ENCODE measurements around the gene TM6SF1. TPM values are rescaled to one million over a fixed set of nuclear protein-coding genes. Genes with fewer than 3 reads are reported as not detected.
A peak's percentile ranks its signal among the peaks of the same experiment; 100 is the strongest.

The TM6SF1 gene
- 10 to 100 TPM in 1 of 4 donors, 1 to 10 TPM in 3; 1.7 to 10.5 (median 3.9) TPM for total RNA-seq

DNA sequence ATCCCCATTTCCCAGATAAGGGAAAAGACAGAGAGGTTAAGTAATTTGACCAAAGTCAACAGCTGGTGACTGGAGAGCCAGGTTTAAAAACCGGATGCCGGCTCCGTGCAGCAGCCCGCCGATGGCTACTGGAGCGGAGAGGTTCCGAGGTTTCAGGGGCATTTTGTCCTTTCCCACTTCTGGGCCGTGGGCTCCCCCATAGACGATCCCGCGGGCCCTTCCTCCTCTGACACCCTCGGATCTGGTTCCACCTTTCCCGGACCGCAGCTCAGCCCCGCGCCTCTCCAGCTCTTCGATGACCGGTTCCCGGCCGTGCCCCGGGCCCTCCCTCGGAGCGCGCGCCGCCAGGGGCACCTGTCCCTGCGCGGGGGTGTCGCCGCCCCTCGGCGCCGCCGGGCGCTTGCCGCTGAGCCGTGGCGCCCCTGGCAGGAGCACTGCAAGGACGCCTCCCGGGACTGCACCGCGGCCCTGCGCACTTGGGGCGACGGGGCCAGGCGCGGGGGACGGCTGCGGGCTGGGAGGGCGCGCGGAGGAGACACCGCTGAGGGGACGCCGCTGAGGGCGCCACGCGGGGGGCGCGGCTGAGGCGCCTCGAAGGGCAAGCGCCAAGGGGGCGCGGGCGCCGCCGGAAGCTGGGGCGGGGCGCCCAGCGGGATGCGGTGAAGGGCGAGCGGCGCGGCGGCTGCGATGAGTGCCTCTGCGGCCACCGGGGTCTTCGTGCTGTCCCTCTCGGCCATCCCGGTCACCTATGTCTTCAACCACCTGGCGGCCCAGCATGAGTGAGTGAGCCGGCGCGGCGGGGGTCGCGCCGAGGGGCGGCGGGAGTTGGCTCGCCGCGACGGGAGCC lies at the start of gene TM6SF1:
Gene TM6SF1 (plus strand): TSS at position 652 of the 847 bp plus-strand sequence. CDS start 36 bp downstream, at position 688.
- Histone ChIP-seq H3K36me3 (no peaks in the 10 kb centered on the region), H3K4me1 (peaks cover 0 to 10% of the 10 kb centered on the region in 2 donors), H3K4me3 (peak within 1 kb of the TSS; percentile 15 to 24), H3K27me3 (no peaks in the 10 kb centered on the region), H3K27ac (peak within 1 kb of the TSS; percentile 5 to 30), H3K9me3 (no peaks in the 10 kb centered on the region)
- DNase-seq = no peak
- TF ChIP-seq, protein P1, sequence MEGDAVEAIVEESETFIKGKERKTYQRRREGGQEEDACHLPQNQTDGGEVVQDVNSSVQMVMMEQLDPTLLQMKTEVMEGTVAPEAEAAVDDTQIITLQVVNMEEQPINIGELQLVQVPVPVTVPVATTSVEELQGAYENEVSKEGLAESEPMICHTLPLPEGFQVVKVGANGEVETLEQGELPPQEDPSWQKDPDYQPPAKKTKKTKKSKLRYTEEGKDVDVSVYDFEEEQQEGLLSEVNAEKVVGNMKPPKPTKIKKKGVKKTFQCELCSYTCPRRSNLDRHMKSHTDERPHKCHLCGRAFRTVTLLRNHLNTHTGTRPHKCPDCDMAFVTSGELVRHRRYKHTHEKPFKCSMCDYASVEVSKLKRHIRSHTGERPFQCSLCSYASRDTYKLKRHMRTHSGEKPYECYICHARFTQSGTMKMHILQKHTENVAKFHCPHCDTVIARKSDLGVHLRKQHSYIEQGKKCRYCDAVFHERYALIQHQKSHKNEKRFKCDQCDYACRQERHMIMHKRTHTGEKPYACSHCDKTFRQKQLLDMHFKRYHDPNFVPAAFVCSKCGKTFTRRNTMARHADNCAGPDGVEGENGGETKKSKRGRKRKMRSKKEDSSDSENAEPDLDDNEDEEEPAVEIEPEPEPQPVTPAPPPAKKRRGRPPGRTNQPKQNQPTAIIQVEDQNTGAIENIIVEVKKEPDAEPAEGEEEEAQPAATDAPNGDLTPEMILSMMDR (IDR thresholded peaks at IDR 0.05) = no peak
- intact Hi-C loops (cut with DNase I; ENCODE audit: low total_unique reads) = no loop called here

DNA sequence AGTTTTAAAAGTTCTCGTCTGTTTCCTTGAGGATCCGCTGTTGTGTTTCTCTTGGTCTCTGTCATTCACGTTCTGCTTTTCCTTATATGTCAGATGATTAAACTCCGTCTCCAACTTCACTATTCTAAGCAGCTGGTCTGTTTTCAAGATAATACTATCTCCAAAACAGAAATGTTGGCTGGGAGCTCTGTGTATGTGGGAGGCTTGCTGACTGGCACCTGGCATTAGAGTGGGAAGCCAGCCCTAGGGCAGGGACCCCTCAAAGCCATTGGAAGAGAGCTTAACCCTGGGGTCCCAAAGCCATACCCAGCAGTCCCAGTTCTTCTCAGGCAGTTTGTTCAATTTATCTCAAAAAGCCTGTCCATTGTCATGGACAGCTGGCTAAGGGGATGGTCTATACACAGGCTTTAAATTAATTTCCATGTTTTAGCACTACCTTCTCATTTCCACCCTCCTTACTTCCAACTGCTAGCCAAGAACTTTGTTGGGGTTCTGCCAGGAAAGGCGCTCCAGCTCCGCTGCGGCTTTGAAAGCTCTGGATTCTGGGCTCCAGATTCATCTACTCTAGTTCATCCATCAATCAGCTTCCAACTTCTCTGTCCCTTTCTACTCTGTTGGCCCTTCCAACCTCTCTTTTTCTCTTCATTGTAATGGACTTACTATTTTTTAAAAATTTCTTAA lies 49.6 kb upstream of the TM6SF1 start:
- Histone ChIP-seq H3K27me3 (no peaks in the 10 kb centered on the region), H3K4me3 (no peak overlapping the region), H3K9me3 (no peaks in the 10 kb centered on the region), H3K4me1 (no peaks in the 10 kb centered on the region), H3K36me3 (no peaks in the 10 kb centered on the region), H3K27ac (peak overlapping the region; percentile 33 to 39)
- intact Hi-C loops (cut with DNase I; ENCODE audit: low total_unique reads) = no loop called here
- peak in 1 of 2 donors; percentile 30 for DNase-seq
- TF ChIP-seq POLR2A (IDR thresholded peaks at IDR 0.05) = no peak
- TF ChIP-seq, protein P1 (IDR thresholded peaks at IDR 0.05) = no peak

- intact Hi-C loops (cut with DNase I; ENCODE audit: low total_unique reads) = no loop called here
- Histone ChIP-seq H3K36me3 (no peaks in the 10 kb centered on the region), H3K4me1 (no peaks in the 10 kb centered on the region), H3K27me3 (no peaks in the 10 kb centered on the region), H3K4me3 (no peak overlapping the region), H3K27ac (peak overlapping the region in 1 of 2 donors; percentile 26), H3K9me3 (no peaks in the 10 kb centered on the region)
- DNase-seq = no peak
- TF ChIP-seq, protein P1 (IDR thresholded peaks at IDR 0.05) = no peak
- TF ChIP-seq POLR2A (IDR thresholded peaks at IDR 0.05) = no peak
Observed at GRCh38 chr15:83061680-83062079, 45.8 kb upstream of the TM6SF1 start.

GRCh38 chr15:83062768-83063180 lies 44.7 kb upstream of the TM6SF1 start:
- intact Hi-C loops (cut with DNase I; ENCODE audit: low total_unique reads) = no loop called here
- no peaks in the 10 kb centered on the region for H3K36me3 ChIP-seq

More at GRCh38 chr15:83062768-83063180, 44.7 kb upstream of the TM6SF1 start:
- no peak for DNase-seq
- TF ChIP-seq POLR2A (IDR thresholded peaks at IDR 0.05) = no peak
- TF ChIP-seq, protein P1 (IDR thresholded peaks at IDR 0.05) = no peak
- no peak overlapping the region for H3K27ac ChIP-seq
- H3K27me3 ChIP-seq = no peaks in the 10 kb centered on the region
- no peaks in the 10 kb centered on the region for H3K9me3 ChIP-seq
- H3K4me1 ChIP-seq = no peaks in the 10 kb centered on the region
- no peak overlapping the region for H3K4me3 ChIP-seq
